Endodermal cell (in vitro differentiated cells): ENCODE measurements around the gene PRDM16. TPM values are rescaled to one million over a fixed set of nuclear protein-coding genes. Genes with fewer than 3 reads are reported as not detected.

ENCODE experiments used
- DNase-seq: peaks from one replicate; pipeline ENCODE4 v3.0.0-alpha.2; 2017
- H3K27ac ChIP-seq: 2 replicates; pipeline ENCODE4 v1.5.1; 2013; ENCODE audit warnings: mild to moderate bottlenecking, low read depth, low read length, moderate library complexity
- H3K27me3 ChIP-seq: 2 replicates; pipeline ENCODE4 v1.6.1; 2013; ENCODE audit warnings: mild to moderate bottlenecking, low read length, moderate library complexity; ENCODE audit not compliant: insufficient read depth, control insufficient read depth, poor library complexity, severe bottlenecking
- H3K36me3 ChIP-seq: 2 replicates; pipeline ENCODE4 v1.7.0; 2013; ENCODE audit warnings: mild to moderate bottlenecking, low read length, moderate library complexity; ENCODE audit not compliant: control insufficient read depth, insufficient read depth
- H3K4me1 ChIP-seq: one replicate; pipeline ENCODE4 v1.7.0; 2013; ENCODE audit warnings: low read length; ENCODE audit not compliant: control insufficient read depth, insufficient read depth
- H3K4me3 ChIP-seq: 2 replicates; pipeline ENCODE4 v1.5.1; 2013; ENCODE audit warnings: mild to moderate bottlenecking, low read length, moderate library complexity
- H3K9ac ChIP-seq: 2 replicates; pipeline ENCODE4 v1.6.1; 2013; ENCODE audit warnings: mild to moderate bottlenecking, low read length, moderate library complexity; ENCODE audit not compliant: poor library complexity, severe bottlenecking; ENCODE audit errors: extremely low read depth
- H3K9me3 ChIP-seq: 2 replicates; pipeline ENCODE4 v1.6.1; 2013; ENCODE audit warnings: mild to moderate bottlenecking, low read length, moderate library complexity; ENCODE audit not compliant: control insufficient read depth
- H3K27ac Mint-ChIP-seq: 2 replicates; pipeline ENCODE4 v1.8.0; 2020; ENCODE audit warnings: mixed read lengths
- H3K27me3 Mint-ChIP-seq: 2 replicates; pipeline ENCODE4 v1.8.0; 2021; ENCODE audit warnings: mild to moderate bottlenecking, mixed read lengths; ENCODE audit not compliant: insufficient read depth
- H3K36me3 Mint-ChIP-seq: 2 replicates; pipeline ENCODE4 v1.8.0; 2020; ENCODE audit warnings: low read depth, mixed read lengths
- H3K4me1 Mint-ChIP-seq: 2 replicates; pipeline ENCODE4 v1.8.0; 2020; ENCODE audit warnings: mixed read lengths
- H3K4me3 Mint-ChIP-seq: 2 replicates; pipeline ENCODE4 v1.8.0; 2020; ENCODE audit warnings: mild to moderate bottlenecking, moderate library complexity, mixed read lengths
- H3K9me3 Mint-ChIP-seq: 2 replicates; pipeline ENCODE4 v1.8.0; 2020; ENCODE audit warnings: mild to moderate bottlenecking, mixed read lengths
- CTCF ChIP-seq: fragments of 200-600 bp; sonication (generic); conservative IDR thresholded peaks from 2 replicates; pipeline ENCODE4 v1.5.0; 2021; ENCODE audit warnings: antibody characterized with exemption, mild to moderate bottlenecking
- WGBS, 2 experiments: methylation state at CpG; one replicate each; pipeline versions ENCODE4 v1.1.5 to v1.1.7; 2013; ENCODE audit warnings: missing lambda C conversion rate in 2 of 2, mixed read lengths in 1 of 2; ENCODE audit not compliant: insufficient coverage in 1 of 2, insufficient read length in 1 of 2; 5-methylcytosine and 5-hydroxymethylcytosine counted together
- total RNA-seq, 2 donors: library from RNA; stranded (reverse); fragmentation: NEBNext Ultra II Directional in 1 of 2; extraction: Animal tissue kit (Norgen Biotek cat#: 25700) in 1 of 2; gene quantifications; 2 replicates in 1 of 2; 3 replicates in 1 of 2; pipeline ENCODE4 v1.2.1, GENCODE V29; 2021

Gene PRDM16
- total RNA-seq, 2 donors from 2014 or later = 2.1 to 4.0 TPM

DNA sequence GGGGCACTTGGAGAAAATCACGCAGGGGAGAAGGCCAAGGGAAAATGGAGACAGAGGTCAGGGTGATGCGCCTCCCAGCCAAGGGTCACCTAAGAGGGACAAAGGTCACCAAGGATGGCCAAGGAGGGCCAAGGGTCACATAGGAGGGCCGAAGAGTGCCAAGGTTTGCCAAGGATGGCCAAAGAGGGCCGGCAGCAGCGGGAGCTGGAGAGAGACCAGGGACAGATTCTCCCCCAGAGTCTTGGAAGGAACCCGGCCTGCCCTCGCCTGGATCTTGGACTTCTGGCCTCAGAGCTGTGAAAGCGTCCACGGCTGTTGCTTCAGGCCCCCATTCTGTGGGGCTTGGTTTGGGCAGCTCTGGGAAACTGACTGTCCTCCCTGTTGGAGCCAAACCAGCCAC lies 359.9 kb downstream of the PRDM16 start:
- Histone ChIP-seq H3K4me1 (no peaks in the 10 kb centered on the region), H3K4me3 (no peak overlapping the region), H3K9me3 (no peaks in the 10 kb centered on the region), H3K27ac (no peak overlapping the region), H3K36me3 (no peaks in the 10 kb centered on the region), H3K27me3 (no peaks in the 10 kb centered on the region), H3K9ac (no peak overlapping the region)
- Mint-ChIP-seq H3K4me3 (no peak overlapping the region), H3K36me3 (no peaks in the 10 kb centered on the region), H3K27ac (no peak overlapping the region), H3K27me3 (no peaks in the 10 kb centered on the region), H3K9me3 (no peaks in the 10 kb centered on the region), H3K4me1 (peaks cover 2% of the 10 kb centered on the region)
- no peak for TF ChIP-seq CTCF
- WGBS, 2 experiments = 94 to 95% methylated on average over 8 to 9 of the region's 9 CpGs
- DNase-seq = no peak

- H3K9me3 Mint-ChIP-seq = no peaks in the 10 kb centered on the region
- no peak overlapping the region for H3K27ac Mint-ChIP-seq
- Histone ChIP-seq H3K36me3 (no peaks in the 10 kb centered on the region), H3K4me1 (no peaks in the 10 kb centered on the region), H3K27ac (no peak overlapping the region), H3K9me3 (no peaks in the 10 kb centered on the region), H3K4me3 (no peak overlapping the region), H3K9ac (no peak overlapping the region), H3K27me3 (no peaks in the 10 kb centered on the region)
- no peak overlapping the region for H3K4me3 Mint-ChIP-seq
- DNase-seq = no peak
- no peaks in the 10 kb centered on the region for H3K36me3 Mint-ChIP-seq
- TF ChIP-seq CTCF = no peak
- peaks cover 2% of the 10 kb centered on the region for H3K4me1 Mint-ChIP-seq
- 92 to 95% methylated on average over 8 to 13 of the region's 13 CpGs for WGBS, 2 experiments
- H3K27me3 Mint-ChIP-seq = no peaks in the 10 kb centered on the region
These were observed 360.3 kb downstream of the PRDM16 start for GRCh38 chr1:3429320-3429719.

DNA sequence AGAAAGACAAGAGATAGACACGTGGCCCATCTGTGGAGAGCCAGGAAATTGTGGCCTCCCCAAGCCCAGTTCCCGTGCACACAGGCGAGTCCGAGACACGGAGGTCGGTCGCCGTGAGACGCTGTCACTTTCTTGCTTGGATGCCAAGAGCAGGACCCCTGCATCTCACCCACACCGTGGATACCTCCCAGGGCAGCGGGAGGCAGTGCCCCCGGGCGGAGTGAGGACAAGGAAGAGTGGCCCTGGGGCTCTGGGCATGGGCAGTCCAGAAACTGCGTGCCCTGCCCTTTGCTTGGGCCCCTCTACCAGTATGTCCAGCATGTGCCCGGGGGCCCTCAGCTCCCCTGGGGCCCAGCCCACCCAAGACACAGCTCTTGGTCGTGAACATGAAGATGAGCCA lies 360.8 kb downstream of the PRDM16 start:
- Histone ChIP-seq H3K27ac (no peak overlapping the region), H3K9me3 (no peaks in the 10 kb centered on the region), H3K27me3 (no peaks in the 10 kb centered on the region), H3K4me1 (no peaks in the 10 kb centered on the region), H3K4me3 (no peak overlapping the region), H3K36me3 (no peaks in the 10 kb centered on the region), H3K9ac (no peak overlapping the region)
- Mint-ChIP-seq H3K27ac (no peak overlapping the region), H3K27me3 (no peaks in the 10 kb centered on the region), H3K4me1 (peaks cover 2% of the 10 kb centered on the region), H3K36me3 (no peaks in the 10 kb centered on the region), H3K9me3 (no peaks in the 10 kb centered on the region), H3K4me3 (no peak overlapping the region)
- 84 to 91% methylated on average over 11 to 16 of the region's 16 CpGs for whole genome bisulfite sequencing, 2 experiments
- DNase-seq = no peak
- no peak for TF ChIP-seq CTCF
